Endothelial cell of umbilical vein (primary cell): ENCODE measurements around the gene SLC9A1. TPM values are rescaled to one million over a fixed set of nuclear protein-coding genes. Genes with fewer than 3 reads are reported as not detected.

ENCODE experiments used
- BruUV-seq: library from RNA; stranded (reverse); fragments of 400-500 nt; replicated peaks from 2 replicates; lab custom pipeline; 2021; lab: Mats Ljungman, UMichigan
- CTCF ChIA-PET: fragments of 300-600, 350-600 bp; sonication (Branson Sonifier 250); formaldehyde crosslinking; loops from one replicate; lab custom pipeline; 2021; ENCODE audit warnings: antibody characterized with exemption, inconsistent platforms; lab: Charles Lee
- POLR2A ChIA-PET: fragments of 300-600, 350-600 bp; sonication (Branson Sonifier 250); formaldehyde crosslinking; loops from one replicate; lab custom pipeline; 2021; ENCODE audit warnings: antibody characterized with exemption, inconsistent platforms; lab: Charles Lee
- DNase-seq: peaks from one replicate; pipeline ENCODE4 v3.0.0-alpha.2; 2011; ENCODE audit warnings: low read depth, low spot score
- FAIRE-seq: peaks from 2 replicates; lab custom pipeline; 2011; peaks lifted over from hg19 to GRCh38; lab: Jason Lieb, UNC
- H2AFZ ChIP-seq: 2 replicates; pipeline ENCODE4 v1.6.0; 2012; ENCODE audit warnings: low read depth, low read length, control low read depth, inconsistent platforms
- H3K27ac ChIP-seq: 2 replicates; pipeline ENCODE4 v1.5.1; 2011; ENCODE audit warnings: low read depth, mild to moderate bottlenecking, control low read depth, low read length, moderate library complexity; ENCODE audit not compliant: insufficient read depth
- H3K27me3 ChIP-seq, 2 experiments: 2 replicates each; pipeline versions ENCODE4 v1.6.0 to v1.6.1; 2011; ENCODE audit warnings: low read length in 2 of 2, mixed read lengths in 1 of 2; ENCODE audit not compliant: control insufficient read depth in 2 of 2, insufficient read depth in 2 of 2
- H3K36me3 ChIP-seq, 2 experiments: 2 replicates in 1 of 2; 3 replicates in 1 of 2; pipeline ENCODE4 v1.5.1; 2011; ENCODE audit warnings: low read length in 2 of 2, mild to moderate bottlenecking in 1 of 2, moderate library complexity in 1 of 2; ENCODE audit not compliant: control insufficient read depth in 2 of 2, insufficient read depth in 2 of 2; ENCODE audit errors: extremely low read depth in 1 of 2
- H3K4me1 ChIP-seq: 3 replicates; pipeline ENCODE4 v1.5.1; 2011; ENCODE audit warnings: mild to moderate bottlenecking, low read length; ENCODE audit not compliant: control insufficient read depth, insufficient read depth; ENCODE audit errors: extremely low read depth
- H3K4me2 ChIP-seq: 2 replicates; pipeline ENCODE4 v1.6.1; 2011; ENCODE audit warnings: low read length, control low read depth, mixed read lengths; ENCODE audit not compliant: insufficient read depth
- H3K4me3 ChIP-seq, 3 experiments: fragments of 200-600 bp in 1 of 3; sonication (generic), shearing (Covaris generic) in 1 of 3; replicated peaks in 1 of 3; 2 replicates each; pipeline ENCODE4 v1.5.1; 2011 to 2016; ENCODE audit warnings: control low read depth in 3 of 3, low read length in 3 of 3, mild to moderate bottlenecking in 2 of 3, inconsistent platforms in 1 of 3, low read depth in 1 of 3, moderate library complexity in 1 of 3; ENCODE audit not compliant: insufficient read depth in 1 of 3
- H3K79me2 ChIP-seq: 2 replicates; pipeline ENCODE4 v1.6.0; 2012; ENCODE audit warnings: low read length, inconsistent platforms; ENCODE audit not compliant: control insufficient read depth, insufficient read depth
- H3K9ac ChIP-seq: replicated peaks from 2 replicates; pipeline ENCODE3; 2011; ENCODE audit warnings: low read length, control low read depth; ENCODE audit not compliant: insufficient read depth; ENCODE audit errors: extremely low read depth
- H3K9me1 ChIP-seq: replicated peaks from 3 replicates; pipeline ENCODE4 v1.6.0; 2011; ENCODE audit warnings: mild to moderate bottlenecking, low read length; ENCODE audit not compliant: control insufficient read depth, insufficient read depth; ENCODE audit errors: extremely low read depth
- H3K9me3 ChIP-seq: replicated peaks from 2 replicates; pipeline ENCODE4 v1.5.1; 2012; ENCODE audit warnings: low read length, inconsistent platforms; ENCODE audit not compliant: control insufficient read depth, insufficient read depth
- H4K20me1 ChIP-seq: replicated peaks from 2 replicates; pipeline ENCODE3; 2011; ENCODE audit warnings: mild to moderate bottlenecking, low read length; ENCODE audit not compliant: control insufficient read depth, insufficient read depth; ENCODE audit errors: extremely low read depth
- CTCF ChIP-seq, 2 donors: IDR thresholded peaks; 1 replicate in 1 of 2; 2 replicates in 1 of 2; pipeline ENCODE4 v1.5.1; 2011; ENCODE audit warnings: low read length in 2 of 2, mild to moderate bottlenecking in 2 of 2, moderate library complexity in 2 of 2, control low read depth in 1 of 2, inconsistent platforms in 1 of 2, low read depth in 1 of 2; ENCODE audit not compliant: insufficient read depth in 1 of 2; ENCODE audit errors: extremely low read depth in 1 of 2
- EZH2 ChIP-seq: IDR thresholded peaks from 2 replicates; pipeline ENCODE4 v1.6.1; 2012; ENCODE audit warnings: borderline replicate concordance, low read depth, mild to moderate bottlenecking, moderate library complexity, low read length, inconsistent platforms; ENCODE audit not compliant: severe bottlenecking
- FOS ChIP-seq: IDR thresholded peaks from 2 replicates; pipeline ENCODE4 v1.6.1; 2011; ENCODE audit warnings: mild to moderate bottlenecking, low read length, moderate library complexity, borderline replicate concordance; ENCODE audit not compliant: insufficient read depth
- GATA2 ChIP-seq: IDR thresholded peaks from 2 replicates; pipeline ENCODE4 v1.7.0; 2011; ENCODE audit warnings: low read depth, mild to moderate bottlenecking, moderate library complexity, mixed read lengths, low read length; ENCODE audit not compliant: insufficient read length, insufficient read depth
- JUN ChIP-seq: IDR thresholded peaks from 2 replicates; pipeline ENCODE4 v1.6.1; 2011; ENCODE audit warnings: borderline replicate concordance, low read depth; ENCODE audit not compliant: insufficient read length, insufficient read depth
- MYC ChIP-seq: IDR thresholded peaks from one replicate; pipeline ENCODE4 v1.6.1; 2011; ENCODE audit warnings: mild to moderate bottlenecking, low read depth, low read length
- POLR2A ChIP-seq: IDR thresholded peaks from 2 replicates; pipeline ENCODE4 v1.6.1; 2012; ENCODE audit warnings: low read depth, mild to moderate bottlenecking, control low read depth, low read length
- POLR2AphosphoS5 ChIP-seq: IDR thresholded peaks from 2 replicates; pipeline ENCODE4 v1.6.1; 2012; ENCODE audit warnings: low read depth, mild to moderate bottlenecking, control low read depth, low read length, moderate library complexity; ENCODE audit not compliant: insufficient read depth
- dilution Hi-C: fragments of 300-500 bp; cut with MboI; formaldehyde crosslinking; loops from one replicate; pipeline ENCODE4 v1.15.0; 2019; ENCODE audit warnings: low sequenced_read_pairs; ENCODE audit not compliant: extremely low pct_ligation_motif_present
- intact Hi-C: fragments of 100-400 bp; cut with micrococcal nuclease; formaldehyde crosslinking; loops from one replicate; pipeline ENCODE4 v1.10.0; 2022
- polyA plus RNA-seq, 4 experiments: library from polyadenylated mRNA; depleted of rRNA in 3 of 4; stranded (reverse) in 3 of 4; unstranded in 1 of 4; fragments of >200 nt; gene quantifications; 2 replicates each; pipeline versions ENCODE4 v1.2.1 to v1.2.3, GENCODE V29; 2011 to 2012; ENCODE audit warnings: missing spikeins in 1 of 4
- total RNA-seq: library from RNA; stranded (reverse); gene quantifications from 2 replicates; pipeline ENCODE4 v1.2.3, GENCODE V29; 2021
- TF ChIP-seq, protein P1 (sequence below): IDR thresholded peaks from 2 replicates; pipeline ENCODE4 v1.6.1; 2011; ENCODE audit not compliant: insufficient read depth, insufficient read length

The SLC9A1 gene
- total and polyA plus RNA-seq, 2 donors (not counting 3 experiments of a cell fraction or from before 2014, with no cell fraction given) = 22.8 to 59.2 TPM

DNA sequence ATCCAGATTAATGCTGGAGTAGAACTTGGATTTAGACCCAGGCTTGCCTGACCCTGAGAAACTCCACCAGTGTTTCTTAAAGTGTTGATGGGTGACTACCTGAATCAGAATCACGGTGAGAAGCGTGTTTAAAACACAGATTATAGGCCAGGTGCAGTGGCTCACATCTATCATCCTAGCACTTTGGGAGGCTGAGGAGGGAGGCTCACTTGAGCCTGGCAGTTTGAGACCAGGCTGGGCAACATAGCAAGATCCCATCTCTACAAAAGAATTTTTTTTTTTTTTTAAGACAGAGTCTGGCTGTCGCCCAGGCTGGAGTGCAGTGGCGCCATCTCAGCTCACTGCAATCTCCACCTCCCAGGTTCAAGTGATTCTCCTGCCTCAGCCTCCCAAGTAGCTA lies 86.0 kb downstream of the SLC9A1 start:
- CTCF ChIA-PET = interaction anchor here (1.6 to 2.2 kb wide), 2 partner anchors 11 to 25 kb away, joined by 5 to 12 read pairs; no protein-coding TSS in a partner anchor
- intact Hi-C loops (no loop called here), dilution Hi-C loops (no loop called here)
- Histone ChIP-seq H3K4me1 (no peaks in the 10 kb centered on the region), H3K79me2 (no peaks in the 10 kb centered on the region), H3K27ac (no peak overlapping the region), H3K9me1 (no peaks in the 10 kb centered on the region), H3K27me3 (no peaks in the 10 kb centered on the region), H3K36me3 (no peaks in the 10 kb centered on the region), H3K4me3 (no peak overlapping the region), H3K4me2 (no peak overlapping the region), H3K9me3 (no peaks in the 10 kb centered on the region), H2AFZ (no peak overlapping the region), H3K9ac (no peak overlapping the region), H4K20me1 (no peaks in the 10 kb centered on the region)
- no TSS peak for BruUV-seq
- FAIRE-seq (no peak), DNase-seq (no peak)
- TF ChIP-seq CTCF (IDR thresholded peaks at IDR 0.05; ENCODE audit: extremely low read depth in 1 of 2, insufficient read depth in 1 of 2, low read depth in 1 of 2, low read length in 2 of 2) (no peak), JUN (no peak), MYC (no peak), GATA2 (no peak), POLR2AphosphoS5 (no peak), EZH2 (no peak), FOS (no peak), POLR2A (no peak)
- TF ChIP-seq, protein P1, sequence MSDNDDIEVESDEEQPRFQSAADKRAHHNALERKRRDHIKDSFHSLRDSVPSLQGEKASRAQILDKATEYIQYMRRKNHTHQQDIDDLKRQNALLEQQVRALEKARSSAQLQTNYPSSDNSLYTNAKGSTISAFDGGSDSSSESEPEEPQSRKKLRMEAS = no peak
- POLR2A ChIA-PET = no interaction called here
